Natural killer cell (primary cell): ENCODE measurements around the gene GLYATL1B. TPM values are rescaled to one million over a fixed set of nuclear protein-coding genes. Genes with fewer than 3 reads are reported as not detected.
"Not testable (repeated sequence)": the region's sequence is repeated elsewhere in the genome, so short reads cannot be mapped to it uniquely, and the experiment has no call there.

Experiments
- ATAC-seq, 3 donors: fragments of 150-1000 bp in 2 of 3; fragments of 200-7000 bp in 1 of 3; cut with Tn5 transposase; 1 replicate in 1 of 3; 2 replicates in 2 of 3; pipeline ENCODE4 v1.10.0; 2021; ENCODE audit warnings: mild to moderate bottlenecking in 2 of 3, moderate library complexity in 2 of 3
- DNase-seq, 2 donors: peaks; one replicate each; pipeline versions ENCODE4 v3.0.0 to v3.0.0-alpha.2; 2013 to 2021; ENCODE audit warnings: mixed read lengths in 1 of 2
- H3K27ac ChIP-seq: one replicate; pipeline ENCODE4 v1.5.1; 2013; ENCODE audit warnings: mild to moderate bottlenecking, low read length
- H3K27me3 ChIP-seq: one replicate; pipeline ENCODE4 v1.6.1; 2013; ENCODE audit warnings: low read length; ENCODE audit not compliant: control insufficient read depth, insufficient read depth
- H3K36me3 ChIP-seq: one replicate; pipeline ENCODE4 v1.6.1; 2013; ENCODE audit warnings: low read length; ENCODE audit not compliant: control insufficient read depth, insufficient read depth
- H3K4me1 ChIP-seq: one replicate; pipeline ENCODE4 v1.6.1; 2013; ENCODE audit warnings: low read length; ENCODE audit not compliant: control insufficient read depth, insufficient read depth
- H3K4me3 ChIP-seq: one replicate; pipeline ENCODE4 v1.5.1; 2013; ENCODE audit warnings: low read length
- H3K9me3 ChIP-seq: one replicate; pipeline ENCODE4 v1.6.1; 2013; ENCODE audit warnings: low read length; ENCODE audit not compliant: control insufficient read depth, insufficient read depth
- H3K27ac Mint-ChIP-seq, 2 donors: one replicate each; pipeline ENCODE4 v1.8.0; 2022; ENCODE audit warnings: mild to moderate bottlenecking in 2 of 2, mixed read lengths in 2 of 2, moderate library complexity in 1 of 2
- H3K27me3 Mint-ChIP-seq, 2 donors: one replicate each; pipeline ENCODE4 v1.8.0; 2022; ENCODE audit warnings: low read depth in 2 of 2, mixed read lengths in 2 of 2
- H3K36me3 Mint-ChIP-seq: one replicate; pipeline ENCODE4 v1.8.0; 2022; ENCODE audit warnings: mixed read lengths
- H3K4me1 Mint-ChIP-seq, 2 donors: one replicate each; pipeline ENCODE4 v1.8.0; 2022; ENCODE audit warnings: mixed read lengths in 2 of 2
- H3K4me3 Mint-ChIP-seq: one replicate; pipeline ENCODE4 v1.8.0; 2022; ENCODE audit warnings: mild to moderate bottlenecking, moderate library complexity, mixed read lengths
- H3K9me3 Mint-ChIP-seq, 2 donors: one replicate each; pipeline ENCODE4 v1.8.0; 2022; ENCODE audit warnings: mixed read lengths in 2 of 2
- WGBS: methylation state at CpG from one replicate; pipeline ENCODE4 v1.1.7; 2013; ENCODE audit warnings: missing lambda C conversion rate; ENCODE audit not compliant: insufficient coverage; 5-methylcytosine and 5-hydroxymethylcytosine counted together
- intact Hi-C: fragments of 100-400 bp; cut with micrococcal nuclease; formaldehyde crosslinking; loops from one replicate; pipeline ENCODE4 v1.14.2; 2022
- total RNA-seq, 4 donors: library from RNA; stranded (reverse); fragments of 120-200 nt in 1 of 4; gene quantifications; one replicate each; pipeline versions ENCODE4 v1.2.3 to v1.2.4, GENCODE V29; 2013 to 2022
- TF ChIP-seq, protein P1 (sequence below): fragments of 200-600 bp; IDR thresholded peaks from one replicate; pipeline ENCODE4 v1.8.0; 2022; ENCODE audit warnings: antibody characterized with exemption

The GLYATL1B gene
- total RNA-seq, 3 donors from 2014 or later (not counting 1 experiment from before 2014, with no cell fraction given), result not detected

GRCh38 chr11:59062602-59063529, 23.2 kb upstream of the GLYATL1B start:
- Mint-ChIP-seq H3K9me3 (no peaks in the 10 kb centered on the region), H3K4me1 (peaks cover 8 to 9% of the 10 kb centered on the region in 2 donors), H3K27me3 (peaks cover 36 to 62% of the 10 kb centered on the region in 2 donors), H3K27ac (no peak overlapping the region), H3K4me3 (no peak overlapping the region), H3K36me3 (no peaks in the 10 kb centered on the region)
- intact Hi-C loops, result no loop called here
- H3K9me3 ChIP-seq, result no peaks in the 10 kb centered on the region
- H3K4me3 ChIP-seq, result no peak overlapping the region
- H3K4me1 ChIP-seq, result peaks cover 8% of the 10 kb centered on the region
- no peak for ATAC-seq
- no peaks in the 10 kb centered on the region for H3K36me3 ChIP-seq
- DNase-seq, result no peak
- TF ChIP-seq, protein P1, sequence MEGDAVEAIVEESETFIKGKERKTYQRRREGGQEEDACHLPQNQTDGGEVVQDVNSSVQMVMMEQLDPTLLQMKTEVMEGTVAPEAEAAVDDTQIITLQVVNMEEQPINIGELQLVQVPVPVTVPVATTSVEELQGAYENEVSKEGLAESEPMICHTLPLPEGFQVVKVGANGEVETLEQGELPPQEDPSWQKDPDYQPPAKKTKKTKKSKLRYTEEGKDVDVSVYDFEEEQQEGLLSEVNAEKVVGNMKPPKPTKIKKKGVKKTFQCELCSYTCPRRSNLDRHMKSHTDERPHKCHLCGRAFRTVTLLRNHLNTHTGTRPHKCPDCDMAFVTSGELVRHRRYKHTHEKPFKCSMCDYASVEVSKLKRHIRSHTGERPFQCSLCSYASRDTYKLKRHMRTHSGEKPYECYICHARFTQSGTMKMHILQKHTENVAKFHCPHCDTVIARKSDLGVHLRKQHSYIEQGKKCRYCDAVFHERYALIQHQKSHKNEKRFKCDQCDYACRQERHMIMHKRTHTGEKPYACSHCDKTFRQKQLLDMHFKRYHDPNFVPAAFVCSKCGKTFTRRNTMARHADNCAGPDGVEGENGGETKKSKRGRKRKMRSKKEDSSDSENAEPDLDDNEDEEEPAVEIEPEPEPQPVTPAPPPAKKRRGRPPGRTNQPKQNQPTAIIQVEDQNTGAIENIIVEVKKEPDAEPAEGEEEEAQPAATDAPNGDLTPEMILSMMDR, result no peak
- H3K27me3 ChIP-seq, result peaks cover 5% of the 10 kb centered on the region
- 49% methylated on average over 56 of the region's 56 CpGs for WGBS
- H3K27ac ChIP-seq, result no peak overlapping the region

DNA sequence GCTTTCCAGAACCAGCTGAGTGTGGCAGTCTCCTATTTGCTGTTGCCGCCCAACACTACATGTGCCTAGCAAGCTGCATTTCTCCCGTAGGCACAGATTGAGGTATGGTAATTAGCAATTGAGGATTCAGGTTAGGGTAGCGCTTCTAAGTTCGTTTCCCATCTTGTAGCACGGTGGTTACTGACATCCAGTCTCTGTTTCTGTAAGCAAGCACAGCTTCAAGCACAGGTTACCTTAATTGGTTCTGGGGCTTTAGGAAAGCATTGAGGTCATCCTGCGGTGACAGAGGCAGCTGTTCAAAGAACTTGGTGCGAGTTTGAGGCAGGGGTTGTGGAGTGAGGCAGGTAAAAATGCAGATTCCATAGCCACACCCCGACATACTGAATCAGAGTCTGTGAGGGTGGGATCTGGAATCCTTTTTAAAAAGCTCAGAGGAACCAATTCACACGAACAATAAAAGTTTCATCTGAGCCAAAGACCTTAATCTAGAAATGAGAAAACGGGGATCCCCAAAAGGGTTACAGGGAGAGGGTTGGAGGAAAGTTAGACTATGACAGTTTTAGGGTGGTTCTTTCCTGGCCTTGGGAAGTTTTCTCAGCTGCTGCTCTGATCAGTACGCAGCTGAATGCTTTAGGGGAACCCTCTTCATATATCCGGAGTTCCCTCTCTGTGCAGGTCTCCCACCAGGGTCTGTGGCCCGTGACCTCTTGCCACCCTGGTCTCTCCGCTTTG, 21.9 kb upstream of the GLYATL1B start:
- H3K4me1 Mint-ChIP-seq, H3K4me3 Mint-ChIP-seq, H3K27me3 ChIP-seq, H3K4me1 ChIP-seq, intact Hi-C loops, H3K27ac Mint-ChIP-seq, ATAC-seq, H3K9me3 ChIP-seq, H3K36me3 Mint-ChIP-seq, H3K9me3 Mint-ChIP-seq, H3K4me3 ChIP-seq, DNase-seq, H3K27ac ChIP-seq, H3K36me3 ChIP-seq: not testable (repeated sequence)
- WGBS, result 77% methylated on average over 14 of the region's 14 CpGs
- peaks cover 32 to 59% of the 10 kb centered on the region in 2 donors for H3K27me3 Mint-ChIP-seq

GRCh38 chr11:59069087-59069486, 17.0 kb upstream of the GLYATL1B start:
- no peaks in the 10 kb centered on the region for H3K9me3 ChIP-seq
- no peak for DNase-seq
- no peak overlapping the region for H3K4me3 Mint-ChIP-seq
- H3K27me3 ChIP-seq, result peaks cover 2% of the 10 kb centered on the region
- whole genome bisulfite sequencing, result no CpG with 5 or more reads among the region's 1 CpG
- no peak for ATAC-seq
- intact Hi-C loops, result no loop called here
- H3K27ac Mint-ChIP-seq, result no peak overlapping the region
- no peaks in the 10 kb centered on the region for H3K36me3 ChIP-seq
- no peaks in the 10 kb centered on the region for H3K9me3 Mint-ChIP-seq
- H3K4me1 Mint-ChIP-seq, result no peaks in the 10 kb centered on the region
- no peaks in the 10 kb centered on the region for H3K36me3 Mint-ChIP-seq
- peaks cover 32 to 75% of the 10 kb centered on the region in 2 donors for H3K27me3 Mint-ChIP-seq
- no peaks in the 10 kb centered on the region for H3K4me1 ChIP-seq
- H3K4me3 ChIP-seq, result no peak overlapping the region
- H3K27ac ChIP-seq, result no peak overlapping the region
- TF ChIP-seq, protein P1, result no peak
